ENCODE measurements around the gene SLFNL1. TPM values are rescaled to one million over a fixed set of nuclear protein-coding genes. Genes with fewer than 3 reads are reported as not detected.

The SLFNL1 gene
- total and polyA plus RNA-seq, 2 donors (not counting 1 experiment from before 2014, with no cell fraction given) = 0.18 to 1.2 TPM

- CTCF ChIA-PET = interaction anchor here (1.6 kb wide), 1 partner anchor 22 kb away, joined by 6 read pairs; no protein-coding TSS in a partner anchor
- Histone ChIP-seq H3K4me3 (ENCODE audit: control extremely low read depth in 1 of 5, extremely low read depth in 1 of 5, insufficient read depth in 1 of 5, low read depth in 2 of 5, low read length in 4 of 5) (no peak overlapping the region), H3K36me3 (replicated peaks in 1 of 2; ENCODE audit: control extremely low read depth in 1 of 2, control insufficient read depth in 1 of 2, extremely low read depth in 1 of 2, insufficient read depth in 2 of 2, low read length in 1 of 2) (peaks cover 0 to 31% of the 10 kb centered on the region in 2 experiments), H3K27me3 (replicated peaks in 1 of 4; ENCODE audit: control extremely low read depth in 1 of 4, control insufficient read depth in 3 of 4, insufficient read depth in 4 of 4, low read length in 3 of 4) (no peaks in the 10 kb centered on the region), H3K9ac (ENCODE audit: low read length) (no peak overlapping the region), H3K27ac (ENCODE audit: low read length in 2 of 2) (no peak overlapping the region), H3K4me2 (replicated peaks; ENCODE audit: low read depth, low read length, poor library complexity, severe bottlenecking) (no peak overlapping the region), H3K79me2 (ENCODE audit: control insufficient read depth, insufficient read depth, low read length) (peaks cover 52% of the 10 kb centered on the region), H4K20me1 (ENCODE audit: control insufficient read depth, insufficient read depth, low read length, poor library complexity, severe bottlenecking) (no peaks in the 10 kb centered on the region), H3K4me1 (ENCODE audit: control insufficient read depth in 2 of 2, insufficient read depth in 2 of 2, low read length in 2 of 2) (peaks cover 13 to 18% of the 10 kb centered on the region in 2 donors), H2AFZ (ENCODE audit: insufficient read depth, low read depth, low read length, poor library complexity, severe bottlenecking) (no peak overlapping the region), H3K9me3 (ENCODE audit: control extremely low read depth in 1 of 3, control insufficient read depth in 2 of 3, insufficient read depth in 1 of 3, low read length in 2 of 3) (no peaks in the 10 kb centered on the region)
- TF ChIP-seq EZH2 (IDR thresholded peaks at IDR 0.05; ENCODE audit: borderline replicate concordance, insufficient read depth, low read depth, low read length, poor library complexity, severe bottlenecking) (no peak), CTCF (IDR thresholded peaks at IDR 0.05) (no peak)
- POLR2A ChIA-PET = no interaction called here
- H3K4me1 Mint-ChIP-seq = peaks cover 15% of the 10 kb centered on the region
- DNase-seq (no peak), ATAC-seq (ENCODE audit: low read depth) (no peak)
- intact Hi-C loops (cut with micrococcal nuclease) = no loop called here
- WGBS (ENCODE audit: insufficient coverage) = 95% methylated on average over 9 of the region's 14 CpGs
- H3K9me3 Mint-ChIP-seq (ENCODE audit: insufficient read depth) = no peaks in the 10 kb centered on the region
- no peaks in the 10 kb centered on the region for H3K27me3 Mint-ChIP-seq
- peak overlapping the region; percentile 48 for H3K4me3 Mint-ChIP-seq
- no peak overlapping the region for H3K27ac Mint-ChIP-seq
Measured at GRCh38 chr1:40981691-40982448, 39.7 kb downstream of the SLFNL1 start.

DNA sequence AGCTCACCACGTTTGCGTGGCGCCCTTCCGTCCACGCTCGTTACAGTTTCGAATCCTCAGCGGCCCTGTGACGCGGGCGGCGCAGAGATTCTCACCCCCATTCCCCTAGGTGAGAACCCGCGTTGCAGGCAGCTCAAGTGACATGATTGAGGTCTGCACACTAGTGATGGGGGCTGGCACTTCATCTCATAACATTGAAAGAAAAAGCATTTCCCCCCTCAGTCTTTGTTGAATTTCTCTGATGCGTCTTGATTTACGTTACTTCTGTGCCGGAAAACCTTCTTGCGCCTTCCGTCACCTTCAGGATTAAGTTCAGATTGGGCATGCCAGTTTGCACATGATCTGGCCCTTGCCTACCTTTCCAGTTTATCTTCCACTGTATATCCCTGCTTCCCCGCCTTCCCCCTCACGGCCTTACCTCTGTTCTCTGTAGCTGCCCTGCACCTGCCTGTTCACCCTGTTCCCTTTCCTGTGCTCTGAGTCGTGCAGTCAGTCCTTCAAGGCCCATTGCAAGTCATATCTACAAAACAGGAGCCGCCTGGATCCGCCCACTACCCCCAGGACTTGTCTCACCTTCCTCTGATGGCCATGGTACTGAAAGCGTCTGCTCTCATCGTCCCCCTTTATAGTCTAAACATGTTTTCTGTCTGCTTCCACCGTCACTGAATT, 40.9 kb downstream of the SLFNL1 start:
- H3K4me1 ChIP-seq (ENCODE audit: control insufficient read depth in 2 of 2, insufficient read depth in 2 of 2, low read length in 2 of 2) = peaks cover 13 to 18% of the 10 kb centered on the region in 2 donors
- no peaks in the 10 kb centered on the region for H3K9me3 Mint-ChIP-seq (ENCODE audit: insufficient read depth)
- H2AFZ ChIP-seq (ENCODE audit: insufficient read depth, low read depth, low read length, poor library complexity, severe bottlenecking) = peak overlapping the region; percentile 100
- intact Hi-C loops (cut with micrococcal nuclease) = no loop called here
- no peaks in the 10 kb centered on the region for H4K20me1 ChIP-seq (ENCODE audit: control insufficient read depth, insufficient read depth, low read length, poor library complexity, severe bottlenecking)
- ATAC-seq (ENCODE audit: low read depth) = peak; percentile 4
- peaks cover 0 to 19% of the 10 kb centered on the region in 2 experiments for H3K36me3 ChIP-seq (replicated peaks in 1 of 2; ENCODE audit: control extremely low read depth in 1 of 2, control insufficient read depth in 1 of 2, extremely low read depth in 1 of 2, insufficient read depth in 2 of 2, low read length in 1 of 2)
- peaks cover 46% of the 10 kb centered on the region for H3K79me2 ChIP-seq (ENCODE audit: control insufficient read depth, insufficient read depth, low read length)
- POLR2A ChIA-PET = no interaction called here
- H3K27me3 Mint-ChIP-seq = no peaks in the 10 kb centered on the region
- H3K4me3 Mint-ChIP-seq = peak overlapping the region; percentile 97
- no peak for TF ChIP-seq EZH2 (IDR thresholded peaks at IDR 0.05; ENCODE audit: borderline replicate concordance, insufficient read depth, low read depth, low read length, poor library complexity, severe bottlenecking)
- no peak for TF ChIP-seq CTCF (IDR thresholded peaks at IDR 0.05)
- peak overlapping the region; percentile 45 to 89 (median 82) for H3K4me3 ChIP-seq (ENCODE audit: control extremely low read depth in 1 of 5, extremely low read depth in 1 of 5, insufficient read depth in 1 of 5, low read depth in 2 of 5, low read length in 4 of 5)
- H3K27ac ChIP-seq (ENCODE audit: low read length in 2 of 2) = peak overlapping the region; percentile 40 to 82
- no peaks in the 10 kb centered on the region for H3K9me3 ChIP-seq (ENCODE audit: control extremely low read depth in 1 of 3, control insufficient read depth in 2 of 3, insufficient read depth in 1 of 3, low read length in 2 of 3)
- peak overlapping the region; percentile 81 for H3K9ac ChIP-seq (ENCODE audit: low read length)
- peaks cover 15% of the 10 kb centered on the region for H3K4me1 Mint-ChIP-seq
- WGBS (ENCODE audit: insufficient coverage) = 26% methylated on average over 26 of the region's 27 CpGs
- peak overlapping the region; percentile 79 for H3K27ac Mint-ChIP-seq
- CTCF ChIA-PET = interaction anchor here (1.6 kb wide), 1 partner anchor 23 kb away, joined by 6 read pairs; no protein-coding TSS in a partner anchor
- DNase-seq = no peak
- peak overlapping the region; percentile 87 for H3K4me2 ChIP-seq (replicated peaks; ENCODE audit: low read depth, low read length, poor library complexity, severe bottlenecking)
- no peaks in the 10 kb centered on the region for H3K27me3 ChIP-seq (replicated peaks in 1 of 4; ENCODE audit: control extremely low read depth in 1 of 4, control insufficient read depth in 3 of 4, insufficient read depth in 4 of 4, low read length in 3 of 4)

Data from B cell (primary cell).